Subcutaneous abdominal adipose tissue (tissue), 5 donors: ENCODE results near the gene TCERG1L.

Experiments used
- H3K27ac ChIP-seq: one replicate; pipeline ENCODE4 v1.7.0; 2013; ENCODE audit warnings: low read depth, mild to moderate bottlenecking, inconsistent platforms, low read length, moderate library complexity
- H3K27me3 ChIP-seq, 5 donors: one replicate each; pipeline ENCODE4 v1.7.0; 2013; ENCODE audit warnings: low read length in 5 of 5, inconsistent platforms in 1 of 5; ENCODE audit not compliant: control insufficient read depth in 5 of 5, insufficient read depth in 4 of 5
- H3K36me3 ChIP-seq, 5 donors: one replicate each; pipeline ENCODE4 v1.7.0; 2013; ENCODE audit warnings: low read length in 5 of 5; ENCODE audit not compliant: control insufficient read depth in 5 of 5, insufficient read depth in 5 of 5
- H3K4me1 ChIP-seq, 5 donors: one replicate each; pipeline ENCODE4 v1.7.0; 2013; ENCODE audit warnings: low read length in 5 of 5, mild to moderate bottlenecking in 3 of 5, moderate library complexity in 1 of 5; ENCODE audit not compliant: control insufficient read depth in 5 of 5, insufficient read depth in 5 of 5
- H3K4me3 ChIP-seq, 5 donors: one replicate each; pipeline ENCODE4 v1.7.0; 2013; ENCODE audit warnings: low read length in 5 of 5, low read depth in 1 of 5
- H3K9ac ChIP-seq, 5 donors: one replicate each; pipeline ENCODE4 v1.7.0; 2013; ENCODE audit warnings: low read length in 5 of 5, mild to moderate bottlenecking in 4 of 5, moderate library complexity in 3 of 5
- H3K9me3 ChIP-seq, 5 donors: one replicate each; pipeline ENCODE4 v1.7.0; 2013; ENCODE audit warnings: low read length in 5 of 5; ENCODE audit not compliant: control insufficient read depth in 5 of 5
- donor health status: healthy.
- donor health status: healthy.
- donor health status: healthy.
- donor health status: healthy.
- donor health status: healthy.

TCERG1L gene

GRCh38 chr10:131311661-131312477, at the start of gene TCERG1L:
Gene TCERG1L (minus strand): TSS chr10:131311721. CDS start chr10:131311635, 86 bp downstream.
- Histone ChIP-seq H3K36me3 (no peaks in the 10 kb centered on the region), H3K4me1 (peaks cover 0 to 16% (median 4%) of the 10 kb centered on the region in 5 donors), H3K9me3 (no peaks in the 10 kb centered on the region), H3K27me3 (peaks cover 29 to 50% (median 39%) of the 10 kb centered on the region in 5 donors), H3K27ac (no peak within 1 kb of the TSS), H3K9ac (no peak within 1 kb of the TSS), H3K4me3 (peak within 1 kb of the TSS in 1 of 5 donors; percentile 6)

- peaks cover 0 to 8% (median 0%) of the 10 kb centered on the region in 5 donors for H3K27me3 ChIP-seq
- H3K4me1 ChIP-seq = peaks cover 0 to 2% (median 0%) of the 10 kb centered on the region in 5 donors
- H3K9ac ChIP-seq = no peak overlapping the region
- H3K36me3 ChIP-seq = no peaks in the 10 kb centered on the region
- H3K4me3 ChIP-seq = no peak overlapping the region
- H3K9me3 ChIP-seq = peaks cover 0 to 5% (median 0%) of the 10 kb centered on the region in 5 donors
- H3K27ac ChIP-seq = no peak overlapping the region
These were observed 47.4 kb upstream of the TCERG1L start for GRCh38 chr10:131358741-131359442.

- peaks cover 0 to 2% (median 0%) of the 10 kb centered on the region in 5 donors for H3K4me1 ChIP-seq
- H3K27ac ChIP-seq = no peak overlapping the region
- H3K27me3 ChIP-seq = peaks cover 0 to 4% (median 0%) of the 10 kb centered on the region in 5 donors
- H3K36me3 ChIP-seq = no peaks in the 10 kb centered on the region
- H3K9ac ChIP-seq = no peak overlapping the region
- H3K4me3 ChIP-seq = no peak overlapping the region
- peaks cover 0 to 5% (median 0%) of the 10 kb centered on the region in 5 donors for H3K9me3 ChIP-seq
These were observed 44.9 kb upstream of the TCERG1L start for GRCh38 chr10:131356442-131356841.

- H3K4me1 ChIP-seq = peaks cover 0 to under 1% (median 0%) of the 10 kb centered on the region in 5 donors
- peaks cover 0 to 6% (median 0%) of the 10 kb centered on the region in 5 donors for H3K9me3 ChIP-seq
- no peak overlapping the region for H3K9ac ChIP-seq
- no peak overlapping the region for H3K4me3 ChIP-seq
- H3K27me3 ChIP-seq = peaks cover 0 to 5% (median 0%) of the 10 kb centered on the region in 5 donors
- no peak overlapping the region for H3K27ac ChIP-seq
- no peaks in the 10 kb centered on the region for H3K36me3 ChIP-seq
These were observed 44.4 kb upstream of the TCERG1L start for GRCh38 chr10:131355881-131356280.

GRCh38 chr10:131355056-131355455, 43.5 kb upstream of the TCERG1L start:
- Histone ChIP-seq H3K36me3 (no peaks in the 10 kb centered on the region), H3K9me3 (peaks cover 0 to 6% (median 0%) of the 10 kb centered on the region in 5 donors), H3K27me3 (peaks cover 0 to 8% (median 3%) of the 10 kb centered on the region in 5 donors), H3K9ac (no peak overlapping the region), H3K4me3 (no peak overlapping the region), H3K27ac (no peak overlapping the region), H3K4me1 (no peaks in the 10 kb centered on the region)

GRCh38 chr10:131354380-131354779, 42.9 kb upstream of the TCERG1L start:
- peaks cover under 1 to 8% (median 7%) of the 10 kb centered on the region in 5 donors for H3K27me3 ChIP-seq
- no peak overlapping the region for H3K9ac ChIP-seq
- no peaks in the 10 kb centered on the region for H3K4me1 ChIP-seq
- peaks cover 0 to 4% (median 0%) of the 10 kb centered on the region in 5 donors for H3K9me3 ChIP-seq
- no peaks in the 10 kb centered on the region for H3K36me3 ChIP-seq
- H3K27ac ChIP-seq = no peak overlapping the region
- H3K4me3 ChIP-seq = no peak overlapping the region

- Histone ChIP-seq H3K27me3 (peaks cover 4 to 13% (median 11%) of the 10 kb centered on the region in 5 donors), H3K9ac (no peak overlapping the region), H3K36me3 (no peaks in the 10 kb centered on the region), H3K4me3 (no peak overlapping the region), H3K9me3 (peaks cover 0 to 4% (median 0%) of the 10 kb centered on the region in 5 donors), H3K27ac (no peak overlapping the region), H3K4me1 (no peaks in the 10 kb centered on the region)
These were observed 41.3 kb upstream of the TCERG1L start for GRCh38 chr10:131352765-131353290.

GRCh38 chr10:131350660-131351059, 39.1 kb upstream of the TCERG1L start:
- no peak overlapping the region for H3K27ac ChIP-seq
- peaks cover 4 to 14% (median 10%) of the 10 kb centered on the region in 5 donors for H3K27me3 ChIP-seq
- H3K9ac ChIP-seq = no peak overlapping the region

GRCh38 chr10:131350245-131350644, 38.7 kb upstream of the TCERG1L start:
- Histone ChIP-seq H3K9me3 (peaks cover 0 to 4% (median 0%) of the 10 kb centered on the region in 5 donors), H3K27me3 (peaks cover 4 to 13% (median 10%) of the 10 kb centered on the region in 5 donors), H3K27ac (no peak overlapping the region), H3K36me3 (no peaks in the 10 kb centered on the region), H3K4me1 (no peaks in the 10 kb centered on the region), H3K4me3 (no peak overlapping the region), H3K9ac (no peak overlapping the region)

More at GRCh38 chr10:131350660-131351059, 39.1 kb upstream of the TCERG1L start:
- Histone ChIP-seq H3K4me3 (no peak overlapping the region), H3K9me3 (peaks cover 0 to 4% (median 0%) of the 10 kb centered on the region in 5 donors), H3K36me3 (no peaks in the 10 kb centered on the region), H3K4me1 (no peaks in the 10 kb centered on the region)
